Stimulated activated CD4-positive, alpha-beta T cell treated with anti-CD3 and anti-CD28 coated beads, Interleukin-15, amount 100 ng/mL, for 24 hours (primary cell): ENCODE data around the gene E2F7.
"Not testable (repeated sequence)": the region's sequence is repeated elsewhere in the genome, so short reads cannot be mapped to it uniquely, and the experiment has no call there.

ENCODE experiments used
- DNase-seq: peaks from one replicate; pipeline ENCODE4 v3.0.0-alpha.2; 2020

E2F7 gene

GRCh38 chr12:77065361-77066204, at the start of gene E2F7:
Gene E2F7, minus strand, starts transcription at chr12:77065569. Its CDS starts 934 bp downstream, at chr12:77064635.
- DNase-seq, result peak; percentile 93

- no peak for DNase-seq
Measured at GRCh38 chr12:77113971-77114370, 48.6 kb upstream of the E2F7 start.

GRCh38 chr12:77108707-77109106, 43.3 kb upstream of the E2F7 start:
- no peak for DNase-seq

GRCh38 chr12:77107121-77107520, 41.8 kb upstream of the E2F7 start:
- DNase-seq, result no peak

GRCh38 chr12:77104792-77105191, 39.4 kb upstream of the E2F7 start:
- no peak for DNase-seq

- DNase-seq, result no peak
Measured at GRCh38 chr12:77104286-77104685, 38.9 kb upstream of the E2F7 start.

GRCh38 chr12:77102691-77103090, 37.3 kb upstream of the E2F7 start:
- no peak for DNase-seq

GRCh38 chr12:77102123-77102522, 36.8 kb upstream of the E2F7 start:
- DNase-seq, result no peak

GRCh38 chr12:77099799-77100198, 34.4 kb upstream of the E2F7 start:
- DNase-seq, result no peak

- DNase-seq, result no peak
Measured at GRCh38 chr12:77097846-77098245, 32.5 kb upstream of the E2F7 start.

GRCh38 chr12:77092227-77092626, 26.9 kb upstream of the E2F7 start:
- not testable (repeated sequence) for DNase-seq

- no peak for DNase-seq
Measured at GRCh38 chr12:77089686-77090220, 24.4 kb upstream of the E2F7 start.

GRCh38 chr12:77087427-77087826, 22.1 kb upstream of the E2F7 start:
- no peak for DNase-seq

GRCh38 chr12:77082021-77082420, 16.7 kb upstream of the E2F7 start:
- DNase-seq, result no peak

- DNase-seq, result no peak
Measured at GRCh38 chr12:77079631-77080030, 14.3 kb upstream of the E2F7 start.

GRCh38 chr12:77078231-77078630, 12.9 kb upstream of the E2F7 start:
- DNase-seq, result no peak

- DNase-seq, result no peak
Measured at GRCh38 chr12:77076886-77077285, 11.5 kb upstream of the E2F7 start.

GRCh38 chr12:77073894-77074293, 8.5 kb upstream of the E2F7 start:
- not testable (repeated sequence) for DNase-seq

GRCh38 chr12:77072833-77073495, 7.6 kb upstream of the E2F7 start:
- no peak for DNase-seq

- DNase-seq, result no peak
Measured at GRCh38 chr12:77070800-77071449, 5.6 kb upstream of the E2F7 start.

GRCh38 chr12:77070382-77070781, 5.0 kb upstream of the E2F7 start:
- DNase-seq, result no peak

- peak; percentile 45 for DNase-seq
Measured at GRCh38 chr12:77064896-77065360, 441 bp downstream of the E2F7 start.

- no peak for DNase-seq
Measured at GRCh38 chr12:77062846-77063461, 2.4 kb downstream of the E2F7 start.
